HT-29 (cell line): ENCODE data around the gene CNR1. TPM values are rescaled to one million over a fixed set of nuclear protein-coding genes. Genes with fewer than 3 reads are reported as not detected.
"Not testable (repeated sequence)": the region's sequence is repeated elsewhere in the genome, so short reads cannot be mapped to it uniquely, and the experiment has no call there.

ENCODE experiments used
- DNase-seq: peaks from one replicate; pipeline ENCODE4 v3.0.0-alpha.2; 2015; ENCODE audit warnings: low spot score
- total RNA-seq: library from RNA; depleted of rRNA; stranded (reverse); fragments of >200 nt; shearing (Covaris generic); gene quantifications from 2 replicates; pipeline ENCODE4 v1.2.3, GENCODE V29; 2014; rRNA removed

The CNR1 gene
- total RNA-seq, result not detected in 2 replicates

GRCh38 chr6:88165844-88166492 lies at the start of gene CNR1:
Gene CNR1 (minus strand): TSS chr6:88166347. CDS start chr6:88145274, 21,073 bp downstream.
- DNase-seq, result no peak

DNA sequence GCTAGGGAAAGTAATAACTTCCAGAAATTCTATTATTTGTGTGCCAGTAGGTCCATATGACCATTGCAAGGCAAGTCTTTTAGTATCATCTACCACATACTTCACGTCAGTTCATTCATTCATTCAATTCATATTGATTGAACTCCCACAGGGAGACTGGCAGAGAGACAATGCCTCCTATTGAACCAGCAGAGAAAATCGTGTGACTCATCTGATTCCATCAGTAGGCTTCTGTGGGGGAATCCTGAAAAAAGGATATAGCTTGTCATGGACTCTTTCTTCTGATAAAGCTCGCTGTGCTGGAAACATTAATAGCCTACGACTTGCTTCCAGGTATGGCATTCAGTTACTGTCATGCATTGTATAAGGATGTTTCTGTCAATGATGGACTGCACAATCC lies 45.3 kb upstream of the CNR1 start:
- DNase-seq, result no peak

- DNase-seq, result no peak
Measured at GRCh38 chr6:88209301-88209700, 43.2 kb upstream of the CNR1 start.

DNA sequence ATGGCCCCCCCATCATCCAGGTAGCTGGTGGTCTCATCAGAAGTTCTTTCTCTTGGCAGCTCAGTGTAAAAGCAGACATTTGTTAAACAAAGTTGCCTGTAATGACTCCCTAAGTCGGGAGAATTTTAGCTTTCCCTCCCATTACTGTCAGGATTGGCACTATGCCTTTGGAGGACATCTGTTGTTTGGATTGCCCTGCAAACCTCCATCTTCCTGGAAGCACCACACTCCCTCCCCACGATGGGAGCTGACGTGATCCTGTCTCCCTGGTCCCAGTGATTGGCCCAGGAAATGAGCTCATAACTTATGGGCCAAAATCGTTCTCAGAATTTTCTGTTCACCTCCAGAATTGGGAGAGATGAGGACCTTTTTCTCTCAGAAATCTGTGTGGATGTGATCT lies 42.6 kb upstream of the CNR1 start:
- DNase-seq, result no peak

- not testable (repeated sequence) for DNase-seq
Measured at GRCh38 chr6:88201734-88202133, 35.6 kb upstream of the CNR1 start.

DNA sequence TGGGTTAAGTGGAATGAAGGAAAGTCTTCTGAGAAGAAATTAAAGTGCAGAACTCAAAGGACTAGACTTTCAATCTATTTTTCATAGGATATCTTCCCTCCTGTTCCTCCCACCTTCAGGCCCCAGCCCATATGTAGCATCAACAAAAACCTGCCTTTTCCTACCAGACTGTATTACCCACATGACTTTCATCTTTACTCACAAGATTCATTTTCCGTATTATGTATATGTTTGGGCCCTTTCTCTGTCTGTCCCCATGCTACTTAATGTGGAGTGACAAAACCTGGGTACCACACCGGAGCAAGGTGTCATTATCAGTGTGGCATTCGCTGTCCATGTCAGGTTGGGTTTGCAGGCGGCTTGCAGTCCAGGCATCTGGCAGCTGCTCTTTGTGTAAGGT lies 18.8 kb upstream of the CNR1 start:
- DNase-seq, result no peak

DNA sequence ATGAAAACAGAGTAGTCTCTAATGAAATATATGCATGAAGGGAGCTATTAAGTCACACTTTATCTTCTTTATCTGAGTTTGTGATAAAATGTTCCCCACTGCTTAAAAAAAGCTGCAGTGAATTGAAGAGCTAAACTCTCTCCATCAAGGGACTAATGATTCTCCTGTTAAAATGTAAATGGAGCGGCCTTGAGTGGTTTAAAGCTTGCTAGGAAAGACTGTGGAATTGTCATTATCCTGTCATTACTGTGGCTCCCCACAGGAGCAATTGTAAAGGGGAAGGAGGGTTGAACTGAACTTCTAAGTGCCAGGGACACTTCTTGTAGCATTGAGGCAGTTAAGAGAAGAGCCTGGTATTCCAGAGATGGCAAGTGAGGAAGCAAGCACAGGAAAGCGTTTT lies 17.3 kb upstream of the CNR1 start:
- no peak for DNase-seq

DNA sequence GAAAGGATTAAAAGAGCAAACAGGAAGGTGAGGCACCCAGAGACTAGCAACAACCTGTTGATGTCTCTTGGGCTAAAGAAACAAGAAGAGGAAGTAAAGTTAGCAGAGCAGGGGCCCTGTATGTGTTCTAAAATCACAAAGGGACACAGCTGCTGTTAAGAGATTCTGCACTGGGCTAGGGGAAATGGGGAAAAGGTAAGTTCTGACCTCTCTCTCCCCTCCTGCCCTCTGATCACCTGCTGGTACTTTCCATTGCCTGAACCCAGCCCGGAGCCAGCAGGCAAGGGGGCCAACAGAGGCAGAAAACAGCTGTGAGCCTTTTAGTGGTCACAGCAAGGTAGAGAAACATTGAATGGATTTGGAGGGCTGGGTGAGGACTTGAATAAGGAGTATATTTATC lies 13.5 kb upstream of the CNR1 start:
- no peak for DNase-seq

DNA sequence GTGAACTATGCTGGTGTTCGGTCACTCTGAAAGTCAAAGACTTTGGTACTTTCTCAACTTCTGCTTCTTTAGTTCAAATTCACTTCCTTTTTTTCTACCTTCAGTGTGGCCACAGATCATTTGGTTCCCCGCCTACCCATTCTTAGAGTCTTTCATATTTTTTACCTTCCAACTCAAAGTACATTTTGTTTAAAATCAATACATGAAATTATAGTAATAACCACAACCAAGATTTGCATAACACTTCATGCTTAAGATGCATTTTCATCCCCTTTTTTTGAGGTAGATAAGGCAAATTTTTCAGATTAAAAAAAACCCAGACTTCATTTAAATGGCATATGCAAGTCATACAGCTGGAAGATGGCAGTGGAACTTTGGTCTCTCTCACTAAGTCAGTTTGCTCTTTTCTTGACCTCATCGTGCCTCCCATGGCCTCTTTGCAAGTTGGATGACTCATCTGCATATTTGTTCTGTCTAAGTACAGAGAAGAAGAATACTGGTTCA lies 11.9 kb upstream of the CNR1 start:
- DNase-seq, result no peak

DNA sequence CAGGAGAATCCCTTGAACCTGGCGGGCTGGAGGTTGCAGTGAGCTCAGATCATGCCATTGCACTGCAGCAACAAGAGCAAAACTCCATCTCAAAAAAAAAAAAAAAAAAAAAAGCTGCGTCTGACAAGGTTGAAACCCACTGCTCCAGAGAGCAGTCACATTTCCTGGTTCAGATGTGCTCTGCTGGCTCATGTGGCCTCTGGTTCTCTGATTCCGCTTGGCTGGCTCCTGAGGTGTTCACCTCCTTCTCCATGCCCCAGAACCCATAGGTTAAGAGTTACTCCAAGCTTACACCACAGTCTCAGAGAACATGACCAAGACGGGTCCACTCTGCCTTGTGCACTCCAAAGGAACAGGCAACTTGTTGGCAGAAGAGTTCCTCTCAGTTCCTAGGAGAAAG lies 8.8 kb upstream of the CNR1 start:
- DNase-seq, result no peak

- no peak for DNase-seq
Measured at GRCh38 chr6:88171312-88171711, 5.2 kb upstream of the CNR1 start.

DNA sequence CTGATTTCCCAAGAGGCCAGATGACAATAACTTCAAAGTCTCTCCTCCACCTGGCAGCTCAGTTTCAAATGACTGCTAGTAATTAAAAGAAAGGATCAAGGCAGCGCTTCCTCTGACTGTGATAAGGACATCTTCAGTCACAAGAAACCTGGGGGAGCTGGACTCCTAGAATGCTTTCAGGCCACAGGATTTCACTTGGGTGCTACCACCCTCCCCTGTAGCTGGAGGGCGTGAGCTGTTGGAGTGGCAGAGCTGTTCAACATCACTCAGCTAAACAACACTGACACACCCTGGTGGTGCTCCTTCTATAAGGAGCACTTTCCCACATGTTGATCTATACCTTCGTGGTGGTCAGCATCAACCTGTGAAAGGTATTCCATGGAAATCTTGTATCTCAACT lies 2.2 kb upstream of the CNR1 start:
- no peak for DNase-seq

GRCh38 chr6:88167352-88167937 lies 1.3 kb upstream of the CNR1 start:
- no peak for DNase-seq

GRCh38 chr6:88166493-88167351 lies 575 bp upstream of the CNR1 start:
- DNase-seq, result no peak

DNA sequence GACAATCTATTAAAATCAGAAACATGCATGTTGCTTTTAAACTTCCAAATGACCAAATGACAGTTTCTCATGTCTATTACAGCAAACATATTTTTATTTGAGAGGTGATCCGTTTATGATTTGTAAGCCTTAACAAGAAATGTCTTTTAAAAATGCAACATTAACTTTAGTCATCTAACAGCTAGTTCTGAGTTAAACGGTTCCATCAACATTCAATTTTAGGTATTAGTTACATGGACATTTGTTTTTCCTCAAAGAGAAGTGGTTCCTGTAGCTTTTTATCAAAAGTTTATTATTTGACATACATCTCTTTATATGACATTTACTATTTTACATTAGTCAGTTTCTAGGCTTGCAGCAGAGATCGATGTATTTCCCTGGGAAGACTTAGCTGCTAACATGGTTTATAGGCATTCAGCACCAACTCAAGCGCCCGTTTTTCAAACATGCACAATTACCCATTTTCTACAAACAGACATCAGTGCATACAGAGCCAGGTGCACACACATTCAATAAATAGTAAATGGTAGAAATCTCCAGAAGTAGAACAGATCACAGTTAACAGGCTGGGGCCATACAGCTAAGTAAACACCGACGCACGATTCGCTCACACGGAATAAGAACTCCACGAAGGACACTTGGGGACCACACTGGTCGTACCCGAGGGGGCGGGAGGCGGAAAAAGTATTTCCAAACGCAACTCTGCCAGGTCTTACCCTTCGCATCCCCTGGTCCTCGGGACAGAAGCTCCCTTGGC lies 882 bp downstream of the CNR1 start:
- no peak for DNase-seq

DNA sequence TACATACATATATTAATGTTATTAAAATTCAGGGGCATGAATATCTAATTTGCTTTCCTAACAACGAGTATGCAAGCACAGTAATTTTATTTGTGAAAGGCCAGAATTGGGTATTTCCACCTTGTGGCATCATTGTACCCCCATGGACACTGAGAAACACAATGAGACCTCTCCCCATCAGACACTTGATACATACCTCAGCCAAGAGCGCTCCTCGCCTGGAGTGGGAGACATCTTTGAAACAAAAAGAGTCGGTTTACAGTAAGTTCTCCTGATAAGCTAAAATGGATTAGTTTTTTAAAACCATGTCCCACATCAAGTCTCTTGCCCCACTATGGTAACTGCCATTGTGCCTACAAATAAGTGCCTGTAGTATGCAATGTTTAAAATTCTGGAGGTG lies 2.1 kb downstream of the CNR1 start:
- DNase-seq, result no peak

DNA sequence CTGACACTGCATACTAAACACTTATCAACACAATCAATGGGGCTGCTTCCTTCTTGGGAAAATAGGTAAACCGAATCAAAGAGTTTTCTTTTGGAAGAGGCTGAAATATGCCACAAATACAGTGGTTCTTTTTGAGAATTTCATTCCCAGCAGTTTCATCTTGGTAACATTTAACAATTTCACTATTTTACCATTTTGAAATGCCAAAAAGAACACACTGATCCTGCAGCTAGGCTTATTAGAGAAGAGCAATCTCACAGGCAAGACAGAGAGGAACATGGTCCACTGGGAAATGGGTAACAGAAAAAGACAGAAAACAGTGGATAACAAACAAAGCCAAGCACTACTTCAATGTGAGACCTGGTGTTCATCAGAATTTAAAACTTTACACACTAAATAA lies 2.5 kb downstream of the CNR1 start:
- DNase-seq, result no peak

DNA sequence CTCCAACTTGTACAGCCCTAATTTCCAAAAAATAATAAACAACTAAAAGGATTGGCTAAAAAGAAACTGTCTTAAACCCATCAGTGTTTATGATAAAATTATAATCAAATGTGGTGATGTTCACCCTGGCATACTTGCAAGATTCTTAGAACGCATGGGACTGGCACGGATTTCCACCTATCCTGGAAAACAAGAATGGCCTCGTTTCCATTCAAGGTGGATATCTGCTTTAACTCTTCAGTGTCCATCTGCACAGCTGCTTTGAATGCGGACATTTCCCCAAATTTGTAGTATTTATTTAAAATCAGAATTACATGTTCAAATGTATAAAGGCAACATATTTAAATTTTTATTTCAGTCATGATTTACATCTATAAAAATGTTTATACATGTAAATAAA lies 4.2 kb downstream of the CNR1 start:
- DNase-seq, result no peak

- DNase-seq, result no peak
Measured at GRCh38 chr6:88157106-88157505, 9.0 kb downstream of the CNR1 start.

DNA sequence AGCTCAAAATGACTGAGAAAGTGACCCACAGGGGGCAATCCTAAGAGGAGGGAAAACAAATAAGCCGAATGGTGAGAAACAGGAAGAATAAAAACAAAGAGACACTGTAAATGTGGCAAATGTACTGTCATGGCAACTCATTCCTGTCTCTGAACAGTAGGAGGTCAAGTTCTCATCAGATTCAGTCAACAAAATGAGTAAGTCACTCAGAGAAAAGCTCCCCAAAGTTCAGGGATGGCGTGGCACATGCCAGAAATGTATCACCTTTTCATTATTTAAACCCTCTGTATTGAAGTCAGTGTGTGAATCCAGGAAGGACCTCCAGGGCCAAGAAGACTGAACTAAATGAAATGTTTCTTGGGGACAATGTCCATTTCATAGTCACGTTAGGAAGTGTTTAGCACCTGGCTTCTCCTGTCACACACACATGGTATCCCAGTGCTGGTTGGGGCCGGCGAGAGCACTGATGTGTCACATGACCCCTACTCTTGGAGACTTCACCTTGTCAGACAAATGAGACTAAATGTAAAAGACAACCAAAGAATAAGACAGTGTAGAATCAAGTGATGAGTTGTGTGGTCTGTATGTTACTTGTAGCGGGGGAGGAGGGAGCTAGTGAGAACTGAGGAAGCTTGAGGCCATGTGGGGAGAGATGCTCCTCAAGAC lies 20.7 kb downstream of the CNR1 start:
- no peak for DNase-seq

DNA sequence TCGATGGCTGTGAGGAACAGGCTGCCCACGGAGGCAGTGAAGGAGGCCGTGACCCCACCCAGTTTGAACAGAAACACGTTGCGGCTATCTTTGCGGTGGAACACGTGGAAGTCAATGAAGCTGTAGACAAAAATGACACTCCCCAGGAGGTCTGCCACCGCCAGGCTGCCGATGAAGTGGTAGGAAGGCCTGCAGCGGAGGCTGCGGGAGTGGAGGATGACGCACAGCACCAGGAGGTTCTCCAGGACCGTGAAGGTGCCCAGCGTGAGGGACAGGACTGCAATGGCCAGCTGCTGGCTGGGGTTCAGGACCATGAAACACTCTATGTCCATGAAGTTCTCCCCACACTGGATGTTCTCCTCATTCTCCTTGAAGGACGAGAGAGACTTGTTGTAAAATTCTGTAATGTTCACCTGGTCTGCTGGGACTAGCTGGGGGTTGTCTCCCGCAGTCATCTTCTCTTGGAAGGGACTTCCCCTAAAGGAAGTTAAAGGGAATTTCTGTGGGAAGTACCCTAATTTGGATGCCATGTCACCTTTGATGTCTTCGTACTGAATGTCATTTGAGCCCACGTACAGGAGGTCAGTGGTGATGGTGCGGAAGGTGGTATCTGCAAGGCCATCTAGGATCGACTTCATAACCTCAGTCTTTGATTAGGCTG lies 21.4 kb downstream of the CNR1 start:
- no peak for DNase-seq
